Activated CD8-positive, alpha-beta memory T cell treated with anti-CD3 and anti-CD28 coated beads for 4 hours (primary cell): ENCODE results near the gene MFAP4.
"Not testable (repeated sequence)": the region's sequence is repeated elsewhere in the genome, so short reads cannot be mapped to it uniquely, and the experiment has no call there.

ENCODE experiments used
- DNase-seq, 2 donors: peaks; one replicate each; pipeline ENCODE4 v3.0.0-alpha.2; 2020; ENCODE audit warnings: low read depth in 2 of 2

The MFAP4 gene

GRCh38 chr17:19370493-19370960, 16.5 kb downstream of the MFAP4 start:
- no peak for DNase-seq

GRCh38 chr17:19369846-19370492, 17.0 kb downstream of the MFAP4 start:
- DNase-seq, result no peak

- no peak for DNase-seq
Measured at GRCh38 chr17:19369107-19369778, 17.7 kb downstream of the MFAP4 start.

- DNase-seq, result no peak
Measured at GRCh38 chr17:19368229-19368628, 18.8 kb downstream of the MFAP4 start.

- DNase-seq, result no peak
Measured at GRCh38 chr17:19366637-19366972, 20.4 kb downstream of the MFAP4 start.

- no peak for DNase-seq
Measured at GRCh38 chr17:19365833-19366636, 21.0 kb downstream of the MFAP4 start.

- no peak for DNase-seq
Measured at GRCh38 chr17:19365499-19365817, 21.5 kb downstream of the MFAP4 start.

GRCh38 chr17:19364699-19365498, 22.1 kb downstream of the MFAP4 start:
- DNase-seq, result no peak

GRCh38 chr17:19363460-19364035, 23.4 kb downstream of the MFAP4 start:
- DNase-seq, result no peak

- DNase-seq, result no peak
Measured at GRCh38 chr17:19363114-19363438, 23.9 kb downstream of the MFAP4 start.

GRCh38 chr17:19362277-19363113, 24.5 kb downstream of the MFAP4 start, which contains the start of gene B9D1:
B9D1 (minus strand) TSS chr17:19362723; CDS start chr17:19362569, 154 bp downstream.
- DNase-seq, result peak; percentile 90 to 92

GRCh38 chr17:19361944-19362276, 25.1 kb downstream of the MFAP4 start:
- DNase-seq, result no peak

- DNase-seq, result no peak
Measured at GRCh38 chr17:19361326-19361725, 25.7 kb downstream of the MFAP4 start.

- no peak for DNase-seq
Measured at GRCh38 chr17:19360772-19361171, 26.2 kb downstream of the MFAP4 start.

- DNase-seq, result no peak
Measured at GRCh38 chr17:19359856-19360255, 27.1 kb downstream of the MFAP4 start.

GRCh38 chr17:19359151-19359550, 27.8 kb downstream of the MFAP4 start:
- no peak for DNase-seq

- DNase-seq, result no peak
Measured at GRCh38 chr17:19357761-19358160, 29.2 kb downstream of the MFAP4 start.

- no peak for DNase-seq
Measured at GRCh38 chr17:19357351-19357750, 29.6 kb downstream of the MFAP4 start.

GRCh38 chr17:19354748-19355147, 32.2 kb downstream of the MFAP4 start:
- DNase-seq, result no peak

- not testable (repeated sequence) for DNase-seq
Measured at GRCh38 chr17:19353401-19353800, 33.6 kb downstream of the MFAP4 start.

GRCh38 chr17:19348806-19349205, 38.2 kb downstream of the MFAP4 start:
- no peak for DNase-seq
